ENCODE data around the gene PPP1R9B.

- TF ChIP-seq REST (IDR thresholded peaks at IDR 0.05; ENCODE audit: insufficient read depth in 1 of 2, low read depth in 2 of 2, low read length in 2 of 2): no peak
- no peak for TF ChIP-seq TAF1 (IDR thresholded peaks at IDR 0.05; ENCODE audit: borderline replicate concordance, insufficient read depth, low read length)
- no peak for TF ChIP-seq SIN3A (IDR thresholded peaks at IDR 0.05; ENCODE audit: borderline replicate concordance, insufficient read depth, low read length)
- TF ChIP-seq FOXP2 (optimal IDR thresholded peaks at IDR 0.05; ENCODE audit: borderline replicate concordance, extremely low read depth, extremely low read length, insufficient read depth): no peak
- no peak for TF ChIP-seq POLR2AphosphoS5 (IDR thresholded peaks at IDR 0.05; ENCODE audit: low read depth, low read length)
Measured at GRCh38 chr17:50196826-50197225, 46.3 kb upstream of the PPP1R9B start.
